ENCODE measurements around the gene NINJ2.

- TF ChIP-seq CTCF (IDR thresholded peaks at IDR 0.05) = no peak
- TF ChIP-seq POLR2A (IDR thresholded peaks at IDR 0.05) = no peak
Measured at GRCh38 chr12:547883-548470, 115.3 kb downstream of the NINJ2 start.

All from body of pancreas (tissue), 4 donors.